Effector memory CD8-positive, alpha-beta T cell (primary cell): ENCODE measurements around the gene PRF1.
"Not testable (repeated sequence)": the region's sequence is repeated elsewhere in the genome, so short reads cannot be mapped to it uniquely, and the experiment has no call there.

ENCODE experiments used
- ATAC-seq: fragments of 150-1000 bp; cut with Tn5 transposase; replicated peaks from 2 replicates; pipeline ENCODE4 v1.10.0; 2021; ENCODE audit warnings: mild to moderate bottlenecking, moderate library complexity
- DNase-seq, 3 experiments: peaks; one replicate each; pipeline ENCODE4 v3.0.0; 2021
- H3K27ac Mint-ChIP-seq, 2 donors: one replicate each; pipeline ENCODE4 v1.8.0; 2022; ENCODE audit warnings: mild to moderate bottlenecking in 2 of 2, mixed read lengths in 2 of 2, moderate library complexity in 2 of 2
- H3K27me3 Mint-ChIP-seq, 2 donors: one replicate each; pipeline ENCODE4 v1.8.0; 2022; ENCODE audit warnings: mixed read lengths in 2 of 2
- H3K36me3 Mint-ChIP-seq: one replicate; pipeline ENCODE4 v1.8.0; 2022; ENCODE audit warnings: mild to moderate bottlenecking, moderate library complexity, mixed read lengths; ENCODE audit not compliant: insufficient read depth
- H3K4me1 Mint-ChIP-seq, 2 donors: one replicate each; pipeline ENCODE4 v1.8.0; 2022; ENCODE audit warnings: low read depth in 2 of 2, mixed read lengths in 2 of 2
- H3K4me3 Mint-ChIP-seq, 2 donors: one replicate each; pipeline ENCODE4 v1.8.0; 2022; ENCODE audit warnings: mild to moderate bottlenecking in 2 of 2, mixed read lengths in 2 of 2, moderate library complexity in 2 of 2
- H3K9me3 Mint-ChIP-seq, 2 donors: one replicate each; pipeline ENCODE4 v1.8.0; 2022; ENCODE audit warnings: mixed read lengths in 2 of 2

PRF1 gene

GRCh38 chr10:70626056-70626455 is 23.5 kb upstream of the PRF1 start:
- H3K4me3 Mint-ChIP-seq, result no peak overlapping the region
- H3K36me3 Mint-ChIP-seq, result no peaks in the 10 kb centered on the region
- H3K27ac Mint-ChIP-seq, result no peak overlapping the region
- H3K9me3 Mint-ChIP-seq, result no peaks in the 10 kb centered on the region
- DNase-seq (no peak), ATAC-seq (no peak)
- no peaks in the 10 kb centered on the region for H3K4me1 Mint-ChIP-seq
- H3K27me3 Mint-ChIP-seq, result no peaks in the 10 kb centered on the region

- H3K36me3 Mint-ChIP-seq, result no peaks in the 10 kb centered on the region
- H3K4me3 Mint-ChIP-seq, result no peak overlapping the region
- peaks cover 12 to 14% of the 10 kb centered on the region in 2 donors for H3K4me1 Mint-ChIP-seq
- H3K9me3 Mint-ChIP-seq, result no peaks in the 10 kb centered on the region
- ATAC-seq (no peak), DNase-seq (no peak)
- H3K27ac Mint-ChIP-seq, result no peak overlapping the region
- H3K27me3 Mint-ChIP-seq, result no peaks in the 10 kb centered on the region
These were observed 20.7 kb upstream of the PRF1 start for GRCh38 chr10:70622981-70623844.

- H3K27ac Mint-ChIP-seq, result no peak overlapping the region
- DNase-seq (no peak), ATAC-seq (no peak)
- H3K4me3 Mint-ChIP-seq, result no peak overlapping the region
- no peaks in the 10 kb centered on the region for H3K27me3 Mint-ChIP-seq
- peaks cover 16 to 20% of the 10 kb centered on the region in 2 donors for H3K4me1 Mint-ChIP-seq
- no peaks in the 10 kb centered on the region for H3K9me3 Mint-ChIP-seq
- H3K36me3 Mint-ChIP-seq, result no peaks in the 10 kb centered on the region
These were observed 20.0 kb upstream of the PRF1 start for GRCh38 chr10:70622541-70622940.

- H3K4me3 Mint-ChIP-seq, result no peak overlapping the region
- H3K27ac Mint-ChIP-seq, result no peak overlapping the region
- H3K9me3 Mint-ChIP-seq, result no peaks in the 10 kb centered on the region
These were observed 19.1 kb upstream of the PRF1 start for GRCh38 chr10:70621503-70622078.

GRCh38 chr10:70620020-70620289 is 17.4 kb upstream of the PRF1 start:
- Mint-ChIP-seq H3K27me3 (no peaks in the 10 kb centered on the region), H3K9me3 (no peaks in the 10 kb centered on the region), H3K36me3 (peaks cover 7% of the 10 kb centered on the region), H3K4me3 (no peak overlapping the region), H3K4me1 (peaks cover 39 to 44% of the 10 kb centered on the region in 2 donors), H3K27ac (no peak overlapping the region)
- ATAC-seq, result no peak
- DNase-seq, result no peak

More at GRCh38 chr10:70621503-70622078, 19.1 kb upstream of the PRF1 start:
- no peak for DNase-seq
- Mint-ChIP-seq H3K27me3 (no peaks in the 10 kb centered on the region), H3K36me3 (peaks cover 3% of the 10 kb centered on the region), H3K4me1 (peaks cover 26 to 29% of the 10 kb centered on the region in 2 donors)
- ATAC-seq, result no peak

GRCh38 chr10:70619271-70620019 is 16.9 kb upstream of the PRF1 start:
- peak overlapping the region; percentile 7 to 94 for H3K27ac Mint-ChIP-seq
- H3K27me3 Mint-ChIP-seq, result no peaks in the 10 kb centered on the region
- DNase-seq (no peak), ATAC-seq (no peak)
- peaks cover 43 to 49% of the 10 kb centered on the region in 2 donors for H3K4me1 Mint-ChIP-seq
- no peaks in the 10 kb centered on the region for H3K9me3 Mint-ChIP-seq
- H3K4me3 Mint-ChIP-seq, result no peak overlapping the region
- peaks cover 7% of the 10 kb centered on the region for H3K36me3 Mint-ChIP-seq

GRCh38 chr10:70618663-70619062 is 16.1 kb upstream of the PRF1 start:
- Mint-ChIP-seq H3K4me1 (peaks cover 49 to 57% of the 10 kb centered on the region in 2 donors), H3K27ac (peak overlapping the region; percentile 7 to 94), H3K36me3 (peaks cover 7% of the 10 kb centered on the region), H3K4me3 (peak overlapping the region in 1 of 2 donors; percentile 11), H3K9me3 (no peaks in the 10 kb centered on the region), H3K27me3 (no peaks in the 10 kb centered on the region)
- ATAC-seq, result no peak
- DNase-seq, result no peak

- peak overlapping the region in 1 of 2 donors; percentile 94 for H3K27ac Mint-ChIP-seq
- no peak for ATAC-seq
- H3K4me1 Mint-ChIP-seq, result peaks cover 55 to 64% of the 10 kb centered on the region in 2 donors
- no peaks in the 10 kb centered on the region for H3K27me3 Mint-ChIP-seq
- DNase-seq, result no peak
- H3K36me3 Mint-ChIP-seq, result peaks cover 7% of the 10 kb centered on the region
- H3K9me3 Mint-ChIP-seq, result no peaks in the 10 kb centered on the region
- H3K4me3 Mint-ChIP-seq, result peak overlapping the region; percentile 76 to 82
These were observed 15.4 kb upstream of the PRF1 start for GRCh38 chr10:70617798-70618568.

GRCh38 chr10:70616761-70617160 is 14.2 kb upstream of the PRF1 start:
- Mint-ChIP-seq H3K36me3 (peaks cover 7% of the 10 kb centered on the region), H3K4me1 (peaks cover 59 to 65% of the 10 kb centered on the region in 2 donors), H3K27me3 (no peaks in the 10 kb centered on the region), H3K27ac (peak overlapping the region; percentile 92 to 94), H3K4me3 (peak overlapping the region; percentile 76 to 82), H3K9me3 (no peaks in the 10 kb centered on the region)
- ATAC-seq (peak; percentile 97), DNase-seq (peak; percentile 39 to 40 (median 40))

GRCh38 chr10:70615784-70616522 is 13.4 kb upstream of the PRF1 start:
- H3K4me3 Mint-ChIP-seq, result peak overlapping the region; percentile 76 to 82
- ATAC-seq (no peak), DNase-seq (no peak)
- no peaks in the 10 kb centered on the region for H3K27me3 Mint-ChIP-seq
- peaks cover 8% of the 10 kb centered on the region for H3K36me3 Mint-ChIP-seq
- H3K4me1 Mint-ChIP-seq, result peaks cover 62 to 67% of the 10 kb centered on the region in 2 donors
- no peaks in the 10 kb centered on the region for H3K9me3 Mint-ChIP-seq
- peak overlapping the region; percentile 92 to 94 for H3K27ac Mint-ChIP-seq

- H3K4me1 Mint-ChIP-seq, result peaks cover 69 to 74% of the 10 kb centered on the region in 2 donors
- peaks cover 16% of the 10 kb centered on the region for H3K36me3 Mint-ChIP-seq
- no peaks in the 10 kb centered on the region for H3K9me3 Mint-ChIP-seq
- ATAC-seq (no peak), DNase-seq (no peak)
- no peak overlapping the region for H3K27ac Mint-ChIP-seq
- no peaks in the 10 kb centered on the region for H3K27me3 Mint-ChIP-seq
- H3K4me3 Mint-ChIP-seq, result peak overlapping the region in 1 of 2 donors; percentile 76
These were observed 12.7 kb upstream of the PRF1 start for GRCh38 chr10:70615211-70615610.

- not testable (repeated sequence) for H3K9me3 Mint-ChIP-seq, DNase-seq, ATAC-seq, H3K27me3 Mint-ChIP-seq
- peak overlapping the region; percentile 51 to 55 for H3K4me3 Mint-ChIP-seq
- peaks cover 16% of the 10 kb centered on the region for H3K36me3 Mint-ChIP-seq
- peak overlapping the region; percentile 20 to 88 for H3K27ac Mint-ChIP-seq
- H3K4me1 Mint-ChIP-seq, result peaks cover 72 to 80% of the 10 kb centered on the region in 2 donors
These were observed 11.8 kb upstream of the PRF1 start for GRCh38 chr10:70614364-70614763.
